HFFc6 (cell line): ENCODE data around the gene CRADD. TPM values are rescaled to one million over a fixed set of nuclear protein-coding genes. Genes with fewer than 3 reads are reported as not detected.

Experiments
- DNase-seq: peaks from one replicate; pipeline ENCODE4 v3.0.0-alpha.2; 2018
- H3K27ac Mint-ChIP-seq: 2 replicates; pipeline ENCODE4 v1.8.0; 2020; ENCODE audit warnings: mild to moderate bottlenecking, mixed read lengths
- H3K27me3 Mint-ChIP-seq: 2 replicates; pipeline ENCODE4 v1.8.0; 2021; ENCODE audit warnings: mild to moderate bottlenecking, moderate library complexity, mixed read lengths; ENCODE audit not compliant: insufficient read depth
- H3K36me3 Mint-ChIP-seq: 2 replicates; pipeline ENCODE4 v1.8.0; 2021; ENCODE audit warnings: low read depth, mixed read lengths
- H3K4me1 Mint-ChIP-seq: 2 replicates; pipeline ENCODE4 v1.8.0; 2020; ENCODE audit warnings: low read depth, mixed read lengths
- H3K4me3 Mint-ChIP-seq: 2 replicates; pipeline ENCODE4 v1.8.0; 2020; ENCODE audit warnings: mild to moderate bottlenecking, moderate library complexity, mixed read lengths
- H3K9me3 Mint-ChIP-seq: 2 replicates; pipeline ENCODE4 v1.8.0; 2020; ENCODE audit warnings: mild to moderate bottlenecking, mixed read lengths
- CTCF ChIP-seq: fragments of 200-600 bp; sonication (generic); IDR thresholded peaks from 2 replicates; pipeline ENCODE4 v1.5.0; 2021; ENCODE audit warnings: antibody characterized with exemption, mild to moderate bottlenecking
- total RNA-seq, 6 experiments: library from RNA; stranded (reverse); fragmentation: NEBNext Ultra II Directional; extraction: Animal tissue kit (Norgen Biotek cat#: 25700); gene quantifications; 2 replicates in 1 of 6; 3 replicates in 5 of 6; pipeline ENCODE4 v1.2.3, GENCODE V29; 2021

Gene CRADD
- total RNA-seq, 6 experiments from 2014 or later, result 15.3 to 20.1 (median 17.9) TPM

- Mint-ChIP-seq H3K9me3 (peaks cover 22% of the 10 kb centered on the region), H3K27ac (peak overlapping the region; percentile 82), H3K4me3 (peak overlapping the region; percentile 40), H3K4me1 (peaks cover 52% of the 10 kb centered on the region), H3K27me3 (no peaks in the 10 kb centered on the region; the same call in 1 of the 2 replicates), H3K36me3 (peaks cover 19% of the 10 kb centered on the region)
- peak; percentile 90 for DNase-seq
- no peak for TF ChIP-seq CTCF
Measured at GRCh38 chr12:93879476-93880421, 202.6 kb downstream of the CRADD start.

- no peak for DNase-seq
- Mint-ChIP-seq H3K27me3 (no peaks in the 10 kb centered on the region; the same call in 1 of the 2 replicates), H3K9me3 (peaks cover 12% of the 10 kb centered on the region), H3K4me3 (peak overlapping the region; percentile 40; the same call in 1 of the 2 replicates), H3K36me3 (peaks cover 10% of the 10 kb centered on the region), H3K27ac (peak overlapping the region; percentile 82; the same call in 1 of the 2 replicates), H3K4me1 (peaks cover 64% of the 10 kb centered on the region)
- no peak for TF ChIP-seq CTCF
Measured at GRCh38 chr12:93880853-93881522, 203.8 kb downstream of the CRADD start.

- TF ChIP-seq CTCF, result no peak
- H3K9me3 Mint-ChIP-seq, result peaks cover 2% of the 10 kb centered on the region; the same call in 1 of the 2 replicates
- peaks cover 3% of the 10 kb centered on the region for H3K36me3 Mint-ChIP-seq
Measured at GRCh38 chr12:93882763-93883162, 205.6 kb downstream of the CRADD start.

GRCh38 chr12:93883436-93884154 is 206.4 kb downstream of the CRADD start:
- DNase-seq, result peak; percentile 88
- no peaks in the 10 kb centered on the region; the same call in 1 of the 2 replicates for H3K27me3 Mint-ChIP-seq
- peaks cover 6% of the 10 kb centered on the region for H3K36me3 Mint-ChIP-seq
- peak overlapping the region; percentile 96 for H3K27ac Mint-ChIP-seq
- no peak for TF ChIP-seq CTCF
- H3K4me1 Mint-ChIP-seq, result peaks cover 84% of the 10 kb centered on the region
- peak overlapping the region; percentile 51 for H3K4me3 Mint-ChIP-seq
- H3K9me3 Mint-ChIP-seq, result peaks cover 4% of the 10 kb centered on the region; the same call in 1 of the 2 replicates

More at GRCh38 chr12:93882763-93883162, 205.6 kb downstream of the CRADD start:
- Mint-ChIP-seq H3K4me3 (no peak overlapping the region), H3K27me3 (no peaks in the 10 kb centered on the region; the same call in 1 of the 2 replicates), H3K27ac (peak overlapping the region; percentile 75), H3K4me1 (peaks cover 81% of the 10 kb centered on the region)
- no peak for DNase-seq
